Measurements from ENCODE around the gene RXFP4. TPM values are rescaled to one million over a fixed set of nuclear protein-coding genes. Genes with fewer than 3 reads are reported as not detected.

RXFP4 gene
- total and polyA plus RNA-seq, 2 donors (not counting 1 experiment from before 2014, with no cell fraction given), result 0.12 TPM; not detected in 1

DNA sequence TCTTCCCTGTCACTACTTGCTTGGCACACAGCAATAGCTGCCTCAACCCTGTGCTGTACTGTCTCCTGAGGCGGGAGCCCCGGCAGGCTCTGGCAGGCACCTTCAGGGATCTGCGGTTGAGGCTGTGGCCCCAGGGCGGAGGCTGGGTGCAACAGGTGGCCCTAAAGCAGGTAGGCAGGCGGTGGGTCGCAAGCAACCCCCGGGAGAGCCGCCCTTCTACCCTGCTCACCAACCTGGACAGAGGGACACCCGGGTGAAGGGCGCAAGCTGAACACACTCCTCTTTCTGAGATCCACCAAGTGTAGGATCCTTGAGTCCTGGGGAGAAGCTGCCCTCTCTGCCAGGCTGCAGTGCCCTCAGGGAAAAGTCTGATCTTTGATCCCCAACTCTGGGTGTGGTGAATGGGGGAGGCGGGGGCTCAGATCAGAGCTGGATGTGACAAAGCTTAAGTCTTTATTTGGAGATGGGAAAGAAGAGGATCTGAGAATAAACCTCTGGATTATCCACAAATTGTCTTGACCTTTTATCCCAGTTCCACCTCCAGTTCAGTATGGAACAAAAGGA lies 1.2 kb downstream of the RXFP4 start:
- CTCF ChIA-PET, result interaction anchor here (0.6 to 4.8 kb wide), 7 partner anchors 9 to 46 kb away, joined by 3 to 48 read pairs (median 9); partner anchors contain the start of gene KHDC4
- no peak overlapping the region for H3K4me2 ChIP-seq (replicated peaks; ENCODE audit: low read depth, low read length, poor library complexity, severe bottlenecking)
- peaks cover 86% of the 10 kb centered on the region for H3K4me1 Mint-ChIP-seq

GRCh38 chr1:155944444-155944799 lies 3.0 kb downstream of the RXFP4 start:
- Mint-ChIP-seq H3K27me3 (no peaks in the 10 kb centered on the region), H3K4me1 (peaks cover 77% of the 10 kb centered on the region), H3K4me3 (peak overlapping the region; percentile 61), H3K27ac (peak overlapping the region; percentile 92), H3K9me3 (ENCODE audit: insufficient read depth) (no peaks in the 10 kb centered on the region)
- no peaks in the 10 kb centered on the region for H3K27me3 ChIP-seq (replicated peaks in 1 of 4; ENCODE audit: control extremely low read depth in 1 of 4, control insufficient read depth in 3 of 4, insufficient read depth in 4 of 4, low read length in 3 of 4)
- H3K9ac ChIP-seq (ENCODE audit: low read length), result no peak overlapping the region
- intact Hi-C loops (cut with micrococcal nuclease), result no loop called here
- H3K9me3 ChIP-seq (ENCODE audit: control extremely low read depth in 1 of 3, control insufficient read depth in 2 of 3, insufficient read depth in 1 of 3, low read length in 2 of 3), result no peaks in the 10 kb centered on the region
- H3K36me3 ChIP-seq (replicated peaks in 1 of 2; ENCODE audit: control extremely low read depth in 1 of 2, control insufficient read depth in 1 of 2, extremely low read depth in 1 of 2, insufficient read depth in 2 of 2, low read length in 1 of 2), result peaks cover 0 to 27% of the 10 kb centered on the region in 2 experiments
- ATAC-seq (ENCODE audit: low read depth) (no peak), DNase-seq (peak; percentile 46)
- TF ChIP-seq, protein P1, sequence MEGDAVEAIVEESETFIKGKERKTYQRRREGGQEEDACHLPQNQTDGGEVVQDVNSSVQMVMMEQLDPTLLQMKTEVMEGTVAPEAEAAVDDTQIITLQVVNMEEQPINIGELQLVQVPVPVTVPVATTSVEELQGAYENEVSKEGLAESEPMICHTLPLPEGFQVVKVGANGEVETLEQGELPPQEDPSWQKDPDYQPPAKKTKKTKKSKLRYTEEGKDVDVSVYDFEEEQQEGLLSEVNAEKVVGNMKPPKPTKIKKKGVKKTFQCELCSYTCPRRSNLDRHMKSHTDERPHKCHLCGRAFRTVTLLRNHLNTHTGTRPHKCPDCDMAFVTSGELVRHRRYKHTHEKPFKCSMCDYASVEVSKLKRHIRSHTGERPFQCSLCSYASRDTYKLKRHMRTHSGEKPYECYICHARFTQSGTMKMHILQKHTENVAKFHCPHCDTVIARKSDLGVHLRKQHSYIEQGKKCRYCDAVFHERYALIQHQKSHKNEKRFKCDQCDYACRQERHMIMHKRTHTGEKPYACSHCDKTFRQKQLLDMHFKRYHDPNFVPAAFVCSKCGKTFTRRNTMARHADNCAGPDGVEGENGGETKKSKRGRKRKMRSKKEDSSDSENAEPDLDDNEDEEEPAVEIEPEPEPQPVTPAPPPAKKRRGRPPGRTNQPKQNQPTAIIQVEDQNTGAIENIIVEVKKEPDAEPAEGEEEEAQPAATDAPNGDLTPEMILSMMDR (IDR thresholded peaks at IDR 0.05), result no peak
- TF ChIP-seq EZH2 (IDR thresholded peaks at IDR 0.05; ENCODE audit: borderline replicate concordance, insufficient read depth, low read depth, low read length, poor library complexity, severe bottlenecking), result no peak
- no peak overlapping the region for H3K4me3 ChIP-seq (ENCODE audit: control extremely low read depth in 1 of 5, extremely low read depth in 1 of 5, insufficient read depth in 1 of 5, low read depth in 2 of 5, low read length in 4 of 5)
- no peaks in the 10 kb centered on the region for H3K79me2 ChIP-seq (ENCODE audit: control insufficient read depth, insufficient read depth, low read length)
- ChIA-PET CTCF (interaction anchor here (0.6 to 4.8 kb wide), 9 partner anchors 11 to 789 kb away, joined by 3 to 48 read pairs (median 6); partner anchors contain the start of gene KHDC4), POLR2A (interaction anchor here (0.5 to 5.4 kb wide), 10 partner anchors 10 to 621 kb away, joined by 3 to 61 read pairs (median 6); partner anchors contain the start of genes ARHGEF2, KHDC4 and UBQLN4)
- peak overlapping the region; percentile 76 to 89 for H3K27ac ChIP-seq (ENCODE audit: low read length in 2 of 2)
- peaks cover 77 to 83% of the 10 kb centered on the region in 2 donors for H3K4me1 ChIP-seq (ENCODE audit: control insufficient read depth in 2 of 2, insufficient read depth in 2 of 2, low read length in 2 of 2)
- no peak overlapping the region for H2AFZ ChIP-seq (ENCODE audit: insufficient read depth, low read depth, low read length, poor library complexity, severe bottlenecking)
- 13% methylated on average over 3 of the region's 6 CpGs for WGBS (ENCODE audit: insufficient coverage)
- peak overlapping the region; percentile 83 for H3K4me2 ChIP-seq (replicated peaks; ENCODE audit: low read depth, low read length, poor library complexity, severe bottlenecking)
- no peaks in the 10 kb centered on the region for H4K20me1 ChIP-seq (ENCODE audit: control insufficient read depth, insufficient read depth, low read length, poor library complexity, severe bottlenecking)

More for the DNA sequence above, 1.2 kb downstream of the RXFP4 start:
- Histone ChIP-seq H2AFZ (ENCODE audit: insufficient read depth, low read depth, low read length, poor library complexity, severe bottlenecking) (no peak overlapping the region), H4K20me1 (ENCODE audit: control insufficient read depth, insufficient read depth, low read length, poor library complexity, severe bottlenecking) (no peaks in the 10 kb centered on the region), H3K4me3 (ENCODE audit: control extremely low read depth in 1 of 5, extremely low read depth in 1 of 5, insufficient read depth in 1 of 5, low read depth in 2 of 5, low read length in 4 of 5) (no peak overlapping the region), H3K79me2 (ENCODE audit: control insufficient read depth, insufficient read depth, low read length) (peaks cover 13% of the 10 kb centered on the region), H3K27ac (ENCODE audit: low read length in 2 of 2) (peak overlapping the region; percentile 76 to 89), H3K4me1 (ENCODE audit: control insufficient read depth in 2 of 2, insufficient read depth in 2 of 2, low read length in 2 of 2) (peaks cover 90 to 96% of the 10 kb centered on the region in 2 donors), H3K9me3 (ENCODE audit: control extremely low read depth in 1 of 3, control insufficient read depth in 2 of 3, insufficient read depth in 1 of 3, low read length in 2 of 3) (no peaks in the 10 kb centered on the region), H3K9ac (ENCODE audit: low read length) (no peak overlapping the region), H3K36me3 (replicated peaks in 1 of 2; ENCODE audit: control extremely low read depth in 1 of 2, control insufficient read depth in 1 of 2, extremely low read depth in 1 of 2, insufficient read depth in 2 of 2, low read length in 1 of 2) (peaks cover 0 to 12% of the 10 kb centered on the region in 2 experiments), H3K27me3 (replicated peaks in 1 of 4; ENCODE audit: control extremely low read depth in 1 of 4, control insufficient read depth in 3 of 4, insufficient read depth in 4 of 4, low read length in 3 of 4) (no peaks in the 10 kb centered on the region)
- Mint-ChIP-seq H3K27me3 (no peaks in the 10 kb centered on the region), H3K4me3 (no peak overlapping the region), H3K27ac (peak overlapping the region; percentile 92), H3K9me3 (ENCODE audit: insufficient read depth) (no peaks in the 10 kb centered on the region)
- 96% methylated on average over 9 of the region's 11 CpGs for WGBS (ENCODE audit: insufficient coverage)
- ATAC-seq (ENCODE audit: low read depth) (no peak), DNase-seq (no peak)
- POLR2A ChIA-PET, result interaction anchor here (5.4 kb wide), 1 partner anchor 36 kb away, joined by 61 read pairs; the partner anchor contains the start of gene ARHGEF2
- intact Hi-C loops (cut with micrococcal nuclease), result no loop called here
- TF ChIP-seq, protein P1 (IDR thresholded peaks at IDR 0.05), result no peak
- no peak for TF ChIP-seq EZH2 (IDR thresholded peaks at IDR 0.05; ENCODE audit: borderline replicate concordance, insufficient read depth, low read depth, low read length, poor library complexity, severe bottlenecking)

Measured in B cell (primary cell).